HepG2 (cell line): ENCODE measurements around the gene POLE4. TPM values are rescaled to one million over a fixed set of nuclear protein-coding genes. Genes with fewer than 3 reads are reported as not detected.

Source experiments
- AKAP8 ChIP-seq: sonication (generic); formaldehyde crosslinking; IDR thresholded peaks from 2 replicates; pipeline ENCODE4 v1.5.1; 2020; ENCODE audit warnings: mild to moderate bottlenecking, missing genetic modification reagents
- ATF4 ChIP-seq, 2 experiments: fragments of 450-650 bp in 1 of 2; sonication (generic) in 1 of 2; formaldehyde crosslinking; IDR thresholded peaks; 2 replicates each; pipeline versions ENCODE4 v1.5.0 to v1.8.0; 2020 to 2022; ENCODE audit warnings: mild to moderate bottlenecking in 1 of 2, missing genetic modification reagents in 1 of 2
- E2F5 ChIP-seq: sonication (generic); formaldehyde crosslinking; conservative IDR thresholded peaks from 2 replicates; pipeline ENCODE4 v1.4.0; 2020; ENCODE audit warnings: missing genetic modification reagents
- FOXA1 ChIP-seq, 2 experiments: fragments of 450-650 bp in 1 of 2; sonication (generic) in 1 of 2; formaldehyde crosslinking in 1 of 2; IDR thresholded peaks; 2 replicates each; pipeline versions ENCODE4 v1.4.0 to v1.6.1; 2016 to 2020; ENCODE audit warnings: missing genetic modification reagents in 1 of 2
- GTF2F1 ChIP-seq: fragments of 150-350 bp; IDR thresholded peaks from 2 replicates; pipeline ENCODE4 v1.6.1; 2014; ENCODE audit warnings: low read length
- HIC2 ChIP-seq: sonication (generic); formaldehyde crosslinking; IDR thresholded peaks from 2 replicates; pipeline ENCODE4 v1.9.0; 2022; ENCODE audit warnings: low read depth, missing genetic modification reagents
- HOXA9 ChIP-seq: sonication (generic); formaldehyde crosslinking; IDR thresholded peaks from 2 replicates; pipeline ENCODE4 v1.8.1; 2022; ENCODE audit warnings: missing genetic modification reagents, mild to moderate bottlenecking, moderate library complexity, borderline replicate concordance
- NR2F1 ChIP-seq, 2 experiments: fragments of 450-650 bp in 1 of 2; formaldehyde crosslinking in 1 of 2; IDR thresholded peaks; 2 replicates each; pipeline versions ENCODE4 v1.5.0 to v1.6.1; 2016 to 2020; ENCODE audit warnings: mild to moderate bottlenecking in 1 of 2, missing compliant biosample characterization in 1 of 2, missing genetic modification reagents in 1 of 2, moderate library complexity in 1 of 2
- PPARG ChIP-seq: conservative IDR thresholded peaks from 2 replicates; pipeline ENCODE4 v1.6.1; 2016; ENCODE audit warnings: missing biosample characterization, missing genetic modification reagents
- RBM39 ChIP-seq: fragments of 200-400 bp; formaldehyde crosslinking; IDR thresholded peaks from one replicate; pipeline ENCODE4 v1.6.1; 2018; ENCODE audit warnings: antibody characterized with exemption, mild to moderate bottlenecking, low read depth, low read length; ENCODE audit not compliant: poor library complexity, severe bottlenecking
- RXRA ChIP-seq: sonication (generic); formaldehyde crosslinking; IDR thresholded peaks from 2 replicates; pipeline ENCODE4 v1.5.1; 2020; ENCODE audit warnings: missing genetic modification reagents
- SAFB2 ChIP-seq: sonication (generic); formaldehyde crosslinking; IDR thresholded peaks from 2 replicates; pipeline ENCODE4 v1.5.1; 2020; ENCODE audit warnings: missing genetic modification reagents, low read depth, mild to moderate bottlenecking, borderline replicate concordance
- SMARCC2 ChIP-seq: fragments of 450-650 bp; IDR thresholded peaks from 2 replicates; pipeline ENCODE4 v1.6.1; 2017; ENCODE audit warnings: antibody characterized with exemption, mild to moderate bottlenecking
- SOX13 ChIP-seq, 3 experiments: fragments of 450-650 bp in 1 of 3; sonication (generic) in 1 of 3; formaldehyde crosslinking in 1 of 3; IDR thresholded peaks in 2 of 3; conservative IDR thresholded peaks in 1 of 3; 2 replicates each; pipeline versions ENCODE4 v1.5.0 to v1.6.1; 2016 to 2020; ENCODE audit warnings: antibody characterized with exemption in 1 of 3, mild to moderate bottlenecking in 1 of 3, missing compliant biosample characterization in 1 of 3, missing genetic modification reagents in 1 of 3, moderate library complexity in 1 of 3
- SOX6 ChIP-seq, 2 experiments: fragments of 450-650 bp in 1 of 2; sonication (generic) in 1 of 2; formaldehyde crosslinking in 1 of 2; IDR thresholded peaks; 2 replicates each; pipeline versions ENCODE4 v1.4.0 to v1.6.1; 2017 to 2020; ENCODE audit warnings: antibody characterized with exemption in 1 of 2, mild to moderate bottlenecking in 1 of 2, missing genetic modification reagents in 1 of 2
- SRSF1 ChIP-seq: fragments of 200-400 bp; formaldehyde crosslinking; optimal IDR thresholded peaks from 2 replicates; pipeline ENCODE3; 2017; ENCODE audit warnings: mild to moderate bottlenecking, low read depth, low read length, moderate library complexity
- SRY ChIP-seq: sonication (generic); formaldehyde crosslinking; IDR thresholded peaks from 2 replicates; pipeline ENCODE4 v1.8.0; 2022; ENCODE audit warnings: mild to moderate bottlenecking, missing genetic modification reagents
- TBL1XR1 ChIP-seq: fragments of 150-350 bp; IDR thresholded peaks from 2 replicates; pipeline ENCODE4 v1.6.1; 2014; ENCODE audit warnings: borderline replicate concordance, low read length; ENCODE audit not compliant: partially characterized antibody
- TMF1 ChIP-seq: sonication (generic); formaldehyde crosslinking; IDR thresholded peaks from 2 replicates; pipeline ENCODE4 v1.8.1; 2022; ENCODE audit warnings: low read depth, missing genetic modification reagents
- ZFY ChIP-seq: sonication (generic); formaldehyde crosslinking; IDR thresholded peaks from 2 replicates; pipeline ENCODE4 v1.4.0; 2020; ENCODE audit warnings: missing genetic modification reagents
- ZNF3 ChIP-seq: IDR thresholded peaks from 2 replicates; pipeline ENCODE4 v1.7.0; 2017; ENCODE audit warnings: inconsistent platforms
- ZNF530 ChIP-seq: sonication (generic); formaldehyde crosslinking; IDR thresholded peaks from 2 replicates; pipeline ENCODE4 v1.5.0; 2020; ENCODE audit warnings: low read depth, mild to moderate bottlenecking, missing genetic modification reagents
- ZNF563 ChIP-seq: sonication (generic); formaldehyde crosslinking; IDR thresholded peaks from 2 replicates; pipeline ENCODE4 v1.8.0; 2022; ENCODE audit warnings: mild to moderate bottlenecking, moderate library complexity, missing genetic modification reagents
- ZNF576 ChIP-seq: sonication (generic); formaldehyde crosslinking; IDR thresholded peaks from 2 replicates; pipeline ENCODE4 v1.4.0; 2020; ENCODE audit warnings: mild to moderate bottlenecking, missing genetic modification reagents
- ZNF878 ChIP-seq: sonication (generic); formaldehyde crosslinking; IDR thresholded peaks from 2 replicates; pipeline ENCODE4 v1.8.1; 2023; ENCODE audit warnings: mild to moderate bottlenecking, missing genetic modification reagents, moderate library complexity
- polyA plus RNA-seq, 8 experiments: library from polyadenylated mRNA; depleted of rRNA in 3 of 8; stranded (reverse) in 7 of 8; unstranded in 1 of 8; fragments of >200 nt; fragmentation: Illumina TruSeq in 4 of 8; extraction: Trizol in 4 of 8; gene quantifications; 2 replicates each; pipeline versions ENCODE4 v1.2.1 to v1.2.3, GENCODE V29; 2011 to 2016; ENCODE audit warnings: low read depth in 4 of 8, missing spikeins in 1 of 8, mixed read lengths in 1 of 8; ENCODE audit not compliant: insufficient read depth in 1 of 8
- total RNA-seq, 5 experiments: library from RNA; depleted of rRNA; stranded (reverse); fragments of >200 nt; fragmentation: Illumina TruSeq; extraction: Trizol; gene quantifications; 2 replicates each; pipeline ENCODE4 v1.2.3, GENCODE V29; 2016; ENCODE audit warnings: low read depth in 1 of 5

POLE4 gene
- total and polyA plus RNA-seq, 2 of the 13 experiments (the other 11 are each of a cell fraction or from before 2014, with no cell fraction given): 106 to 116 TPM

- TF ChIP-seq GTF2F1: no peak
- peak; percentile 74 for TF ChIP-seq PPARG (CRISPR knock-in tag)
- peak; percentile 64; the same call in 1 of the 2 replicates for TF ChIP-seq SAFB2
- TF ChIP-seq RBM39: no peak
- no peak for TF ChIP-seq HIC2 (CRISPR knock-in tag)
- TF ChIP-seq ZFY (CRISPR knock-in tag): no peak
- TF ChIP-seq ZNF563 (CRISPR knock-in tag): no peak
- no peak for TF ChIP-seq ZNF576 (CRISPR knock-in tag)
- TF ChIP-seq FOXA1 (IDR thresholded peaks at IDR 0.05): no peak
- TF ChIP-seq FOXA1 (CRISPR knock-in tag; IDR thresholded peaks at IDR 0.05): 0 out of 2 replicates have a peak, but pooled peaks have one; percentile 0
- TF ChIP-seq ATF4 (CRISPR knock-in tag; IDR thresholded peaks at IDR 0.05): no peak
- TF ChIP-seq SOX6 (IDR thresholded peaks at IDR 0.05): no peak
- TF ChIP-seq SOX6 (CRISPR knock-in tag; IDR thresholded peaks at IDR 0.05): peak; percentile 73; the same call in 1 of the 2 replicates
- TF ChIP-seq TMF1 (CRISPR knock-in tag): no peak
- peak; percentile 13 for TF ChIP-seq SRSF1
- TF ChIP-seq ZNF3 (CRISPR knock-in tag): no peak
- TF ChIP-seq AKAP8 (CRISPR knock-in tag): 0 out of 2 replicates have a peak, but pooled peaks have one; percentile 52
- TF ChIP-seq SRY (CRISPR knock-in tag): no peak
- no peak for TF ChIP-seq NR2F1 (CRISPR knock-in tag; IDR thresholded peaks at IDR 0.05)
- TF ChIP-seq SOX13 (IDR thresholded peaks at IDR 0.05): peak; percentile 90
- TF ChIP-seq SOX13 (CRISPR knock-in tag; conservative IDR thresholded peaks at IDR 0.05 in 1 of 2, IDR thresholded peaks at IDR 0.05 in 1 of 2): peak in 1 of 2 experiments; percentile 96; a peak in 2 of 4 replicates
- no peak for TF ChIP-seq E2F5
- no peak for TF ChIP-seq ZNF530 (CRISPR knock-in tag)
- no peak for TF ChIP-seq HOXA9 (CRISPR knock-in tag)
- no peak for TF ChIP-seq TBL1XR1
- no peak for TF ChIP-seq RXRA
- TF ChIP-seq SMARCC2: no peak
- no peak for TF ChIP-seq ZNF878 (CRISPR knock-in tag)
Observed at GRCh38 chr2:74925361-74925786, 33.1 kb upstream of the POLE4 start (continued).
